ENCODE results near the gene EPHB1.

EPHB1 gene

GRCh38 chr3:134854254-134854653 lies 59.2 kb downstream of the EPHB1 start:
- DNase-seq, result no peak

GRCh38 chr3:134857356-134857755 lies 62.3 kb downstream of the EPHB1 start:
- no peak for DNase-seq

- DNase-seq, result no peak
Measured at GRCh38 chr3:134857776-134858362, 62.8 kb downstream of the EPHB1 start.

GRCh38 chr3:134858441-134859035 lies 63.5 kb downstream of the EPHB1 start:
- no peak for DNase-seq

GRCh38 chr3:134859341-134859740 lies 64.3 kb downstream of the EPHB1 start:
- DNase-seq, result no peak

GRCh38 chr3:134860141-134860540 lies 65.1 kb downstream of the EPHB1 start:
- DNase-seq, result no peak

- no peak for DNase-seq
Measured at GRCh38 chr3:134863915-134864314, 68.9 kb downstream of the EPHB1 start.

- no peak for DNase-seq
Measured at GRCh38 chr3:134864636-134865035, 69.6 kb downstream of the EPHB1 start.

GRCh38 chr3:134867277-134867676 lies 72.2 kb downstream of the EPHB1 start:
- no peak for DNase-seq

- DNase-seq, result no peak
Measured at GRCh38 chr3:134869153-134869726, 74.2 kb downstream of the EPHB1 start.

GRCh38 chr3:134871818-134872217 lies 76.8 kb downstream of the EPHB1 start:
- no peak for DNase-seq

- no peak for DNase-seq
Measured at GRCh38 chr3:134872440-134873388, 77.7 kb downstream of the EPHB1 start.

- DNase-seq, result no peak
Measured at GRCh38 chr3:134873789-134874188, 78.7 kb downstream of the EPHB1 start.

- no peak for DNase-seq
Measured at GRCh38 chr3:134874737-134875413, 79.8 kb downstream of the EPHB1 start.

GRCh38 chr3:134876836-134877235 lies 81.8 kb downstream of the EPHB1 start:
- DNase-seq, result no peak

GRCh38 chr3:134877788-134878187 lies 82.7 kb downstream of the EPHB1 start:
- no peak for DNase-seq

- no peak for DNase-seq
Measured at GRCh38 chr3:134879990-134880389, 84.9 kb downstream of the EPHB1 start.

GRCh38 chr3:134880431-134880830 lies 85.4 kb downstream of the EPHB1 start:
- DNase-seq, result no peak

- DNase-seq, result no peak
Measured at GRCh38 chr3:134881305-134881704, 86.2 kb downstream of the EPHB1 start.

GRCh38 chr3:134883697-134884385 lies 88.8 kb downstream of the EPHB1 start:
- no peak for DNase-seq

- DNase-seq, result no peak
Measured at GRCh38 chr3:134885877-134886621, 91.0 kb downstream of the EPHB1 start.

- no peak for DNase-seq
Measured at GRCh38 chr3:134886991-134887390, 91.9 kb downstream of the EPHB1 start.

All from CD4-positive, alpha-beta T cell treated with Interleukin-17A for 1 hour (primary cell).